Kidney (tissue), 14 donors: Measurements from ENCODE around the gene PVRIG. TPM values are rescaled to one million over a fixed set of nuclear protein-coding genes. Genes with fewer than 3 reads are reported as not detected.

Source experiments
- DNase-seq, 5 donors: peaks; one replicate each; pipeline ENCODE4 v3.0.0-alpha.2; 2013 to 2020
- FAIRE-seq: peaks from 2 replicates; lab custom pipeline; 2012; peaks lifted over from hg19 to GRCh38; lab: Jason Lieb, UNC
- H3K27ac ChIP-seq, 2 donors: one replicate each; pipeline ENCODE4 v1.7.0; 2013; ENCODE audit warnings: low read depth in 2 of 2, low read length in 2 of 2, inconsistent platforms in 1 of 2
- H3K27me3 ChIP-seq: one replicate; pipeline ENCODE4 v1.7.1; 2013; ENCODE audit warnings: low read length, inconsistent platforms; ENCODE audit not compliant: control insufficient read depth, insufficient read depth
- H3K36me3 ChIP-seq, 3 donors: one replicate each; pipeline versions ENCODE4 v1.7.0 to v1.7.1; 2013; ENCODE audit warnings: low read length in 3 of 3, control low read depth in 1 of 3, inconsistent platforms in 1 of 3; ENCODE audit not compliant: insufficient read depth in 3 of 3, control insufficient read depth in 2 of 3
- H3K4me1 ChIP-seq, 3 donors: one replicate each; pipeline versions ENCODE4 v1.7.0 to v1.7.1; 2013; ENCODE audit warnings: low read length in 3 of 3, inconsistent platforms in 1 of 3, low read depth in 1 of 3; ENCODE audit not compliant: control insufficient read depth in 2 of 3, insufficient read depth in 2 of 3
- H3K4me3 ChIP-seq, 3 donors: one replicate each; pipeline versions ENCODE4 v1.7.0 to v1.8.1; 2013; ENCODE audit warnings: low read length in 3 of 3, control low read depth in 1 of 3, inconsistent platforms in 1 of 3
- H3K9ac ChIP-seq, 3 donors: one replicate each; pipeline versions ENCODE4 v1.7.0 to v1.7.1; 2013; ENCODE audit warnings: low read length in 3 of 3, control low read depth in 1 of 3, inconsistent platforms in 1 of 3
- H3K9me3 ChIP-seq, 3 donors: one replicate each; pipeline versions ENCODE4 v1.7.0 to v1.7.1; 2013; ENCODE audit warnings: low read length in 3 of 3, control low read depth in 1 of 3, inconsistent platforms in 1 of 3; ENCODE audit not compliant: control insufficient read depth in 2 of 3, insufficient read depth in 1 of 3
- CTCF ChIP-seq: IDR thresholded peaks from 3 replicates; pipeline ENCODE4 v1.5.1; 2012; ENCODE audit warnings: mild to moderate bottlenecking, moderate library complexity, borderline replicate concordance; ENCODE audit not compliant: insufficient read depth; ENCODE audit errors: extremely low read depth
- intact Hi-C: fragments of 100-400 bp; cut with DNase I; formaldehyde crosslinking; loops from one replicate; pipeline ENCODE4 v1.11.1; 2022
- polyA plus RNA-seq: library from polyadenylated mRNA; stranded (reverse); fragments of 350-450 nt; fragmentation: Illumina TruSeq; extraction: RNeasy Lipid Tissue Mini Kit (QIAGEN cat#74804); gene quantifications from one replicate; pipeline ENCODE4 v1.2.3, GENCODE V29; 2014; ENCODE audit warnings: low read depth, low replicate concordance; ENCODE audit not compliant: insufficient read depth
- total RNA-seq: library from RNA; stranded (reverse); fragmentation: NEBNext Ultra II Directional; extraction: Animal tissue kit (Norgen Biotek cat#: 25700); gene quantifications from one replicate; pipeline ENCODE4 v1.2.1, GENCODE V29; 2021
- donor health status: control.
- donor health status: control.
- donor health status: control.
- donor health status: control.
- donor health status: control.
- donor health status: DM: yes; HTN: yes; CAD: no.
- donor health status: Normal renal cell carcinoma (clear cell type).

PVRIG gene
- total and polyA plus RNA-seq, 2 donors from 2014 or later = 3.2 TPM; not detected in 1

- intact Hi-C loops = no loop called here
- TF ChIP-seq CTCF = no peak
- FAIRE-seq (no peak), DNase-seq (no peak)
- no peaks in the 10 kb centered on the region for H3K36me3 ChIP-seq
- H3K27ac ChIP-seq = no peak overlapping the region
- no peak overlapping the region for H3K4me3 ChIP-seq
- no peaks in the 10 kb centered on the region for H3K27me3 ChIP-seq
- H3K9me3 ChIP-seq = no peaks in the 10 kb centered on the region
- H3K4me1 ChIP-seq = no peaks in the 10 kb centered on the region
- no peak overlapping the region for H3K9ac ChIP-seq
Measured at GRCh38 chr7:100198266-100198665, 21.5 kb upstream of the PVRIG start.

GRCh38 chr7:100200693-100201092 lies 19.1 kb upstream of the PVRIG start:
- FAIRE-seq (no peak), DNase-seq (peak in 3 of 5 donors; percentile 41 to 60 (median 49))
- Histone ChIP-seq H3K9me3 (no peaks in the 10 kb centered on the region), H3K27ac (no peak overlapping the region), H3K4me1 (no peaks in the 10 kb centered on the region), H3K4me3 (no peak overlapping the region), H3K27me3 (no peaks in the 10 kb centered on the region), H3K36me3 (no peaks in the 10 kb centered on the region), H3K9ac (no peak overlapping the region)
- intact Hi-C loops = no loop called here
- TF ChIP-seq CTCF = no peak

- Histone ChIP-seq H3K4me1 (peaks cover 0 to 8% (median 0%) of the 10 kb centered on the region in 3 donors), H3K9ac (no peak overlapping the region), H3K9me3 (no peaks in the 10 kb centered on the region), H3K27me3 (no peaks in the 10 kb centered on the region), H3K36me3 (no peaks in the 10 kb centered on the region), H3K4me3 (no peak overlapping the region), H3K27ac (no peak overlapping the region)
- FAIRE-seq (no peak), DNase-seq (no peak)
- no peak for TF ChIP-seq CTCF
- intact Hi-C loops = no loop called here
Measured at GRCh38 chr7:100204454-100204853, 15.3 kb upstream of the PVRIG start.

- Histone ChIP-seq H3K9ac (peak overlapping the region in 1 of 3 donors; percentile 61), H3K4me1 (peaks cover 0 to 8% (median 0%) of the 10 kb centered on the region in 3 donors), H3K27ac (no peak overlapping the region), H3K36me3 (no peaks in the 10 kb centered on the region), H3K27me3 (no peaks in the 10 kb centered on the region), H3K4me3 (peak overlapping the region in 1 of 3 donors; percentile 29), H3K9me3 (no peaks in the 10 kb centered on the region)
- DNase-seq = peak in 3 of 5 donors; percentile 63 to 88 (median 87)
- TF ChIP-seq CTCF = no peak
- intact Hi-C loops = no loop called here
- no peak for FAIRE-seq
Measured at GRCh38 chr7:100208911-100209408, 10.8 kb upstream of the PVRIG start.
